Right atrium auricular region (tissue), 2 donors: Measurements from ENCODE around the gene ZNF627. TPM values are rescaled to one million over a fixed set of nuclear protein-coding genes. Genes with fewer than 3 reads are reported as not detected.

ENCODE experiments used
- DNase-seq: peaks from one replicate; pipeline ENCODE4 v3.0.0-alpha.2; 2019; ENCODE audit warnings: low spot score
- H3K27ac ChIP-seq, 2 donors: fragments of 200-600 bp; sonication (generic); 1 replicate in 1 of 2; 2 replicates in 1 of 2; pipeline ENCODE4 v1.5.1; 2016 to 2019
- H3K27me3 ChIP-seq, 2 donors: fragments of 200-600 bp; sonication (generic); one replicate each; pipeline versions ENCODE4 v1.5.1 to v1.6.0; 2017 to 2019
- H3K36me3 ChIP-seq: fragments of 200-600 bp; sonication (generic); one replicate; pipeline ENCODE4 v1.5.1; 2016
- H3K4me1 ChIP-seq, 2 donors: fragments of 200-600 bp; sonication (generic); one replicate each; pipeline versions ENCODE4 v1.5.1 to v1.6.0; 2017 to 2019
- H3K4me3 ChIP-seq, 2 donors: fragments of 200-600 bp; sonication (generic); 1 replicate in 1 of 2; 2 replicates in 1 of 2; pipeline ENCODE4 v1.5.1; 2017 to 2019; ENCODE audit warnings: mild to moderate bottlenecking in 1 of 2, moderate library complexity in 1 of 2
- H3K9me3 ChIP-seq, 2 donors: fragments of 200-600 bp; sonication (generic); one replicate each; pipeline ENCODE4 v1.5.1; 2019
- CTCF ChIP-seq, 2 donors: fragments of 200-600 bp; sonication (generic); IDR thresholded peaks; one replicate each; pipeline ENCODE4 v1.5.1; 2019; ENCODE audit warnings: antibody characterized with exemption in 2 of 2
- total RNA-seq, 2 donors: library from RNA; depleted of rRNA; stranded (reverse); fragments of >200 nt; gene quantifications; one replicate each; pipeline ENCODE4 v1.1.0, GENCODE V29; 2016

The ZNF627 gene
- total RNA-seq, 2 donors from 2014 or later: 6.0 to 6.7 TPM

- no peaks in the 10 kb centered on the region for H3K27me3 ChIP-seq
Observed at GRCh38 chr19:11657307-11657706, 60.0 kb downstream of the ZNF627 start.

GRCh38 chr19:11658970-11659369 lies 61.7 kb downstream of the ZNF627 start:
- Histone ChIP-seq H3K27me3 (no peaks in the 10 kb centered on the region), H3K9me3 (no peaks in the 10 kb centered on the region), H3K36me3 (no peaks in the 10 kb centered on the region), H3K4me1 (no peaks in the 10 kb centered on the region), H3K4me3 (no peak overlapping the region), H3K27ac (no peak overlapping the region)
- no peak for DNase-seq
- TF ChIP-seq CTCF (IDR thresholded peaks at IDR 0.05): no peak

More at GRCh38 chr19:11657307-11657706, 60.0 kb downstream of the ZNF627 start:
- no peaks in the 10 kb centered on the region for H3K4me1 ChIP-seq
- H3K36me3 ChIP-seq: no peaks in the 10 kb centered on the region
- DNase-seq: no peak
- H3K9me3 ChIP-seq: peaks cover 3 to 14% of the 10 kb centered on the region in 2 donors
- no peak overlapping the region for H3K27ac ChIP-seq
- TF ChIP-seq CTCF (IDR thresholded peaks at IDR 0.05): no peak
- H3K4me3 ChIP-seq: no peak overlapping the region

GRCh38 chr19:11659612-11660011 lies 62.3 kb downstream of the ZNF627 start:
- no peaks in the 10 kb centered on the region for H3K36me3 ChIP-seq
- H3K27me3 ChIP-seq: no peaks in the 10 kb centered on the region
- DNase-seq: no peak
- no peaks in the 10 kb centered on the region for H3K4me1 ChIP-seq
- H3K9me3 ChIP-seq: no peaks in the 10 kb centered on the region
- TF ChIP-seq CTCF (IDR thresholded peaks at IDR 0.05): peak in 1 of 2 donors; percentile 34
- no peak overlapping the region for H3K27ac ChIP-seq
- H3K4me3 ChIP-seq: no peak overlapping the region

- no peak overlapping the region for H3K4me3 ChIP-seq
- no peak for DNase-seq
- TF ChIP-seq CTCF (IDR thresholded peaks at IDR 0.05): no peak
- no peaks in the 10 kb centered on the region for H3K36me3 ChIP-seq
- no peak overlapping the region for H3K27ac ChIP-seq
- no peaks in the 10 kb centered on the region for H3K27me3 ChIP-seq
- no peaks in the 10 kb centered on the region for H3K9me3 ChIP-seq
- no peaks in the 10 kb centered on the region for H3K4me1 ChIP-seq
Observed at GRCh38 chr19:11662278-11662677, 65.0 kb downstream of the ZNF627 start.

- H3K27me3 ChIP-seq: no peaks in the 10 kb centered on the region
- H3K4me1 ChIP-seq: no peaks in the 10 kb centered on the region
- H3K4me3 ChIP-seq: no peak overlapping the region
- no peaks in the 10 kb centered on the region for H3K36me3 ChIP-seq
- DNase-seq: no peak
- TF ChIP-seq CTCF (IDR thresholded peaks at IDR 0.05): no peak
- H3K27ac ChIP-seq: no peak overlapping the region
- no peaks in the 10 kb centered on the region for H3K9me3 ChIP-seq
Observed at GRCh38 chr19:11663181-11663591, 65.9 kb downstream of the ZNF627 start.

Other genes starting within 250 kb of the ZNF627 start
- 10 to 100 TPM; 26.2 to 30.5 TPM for gene PLPPR2, start 242.1 kb upstream of the ZNF627 start, total RNA-seq
- 1 to 10 TPM in 1 of 2 donors, under 1 TPM in 1; 0.44 to 1.5 TPM for gene SWSAP1, start 222.8 kb upstream of the ZNF627 start, total RNA-seq
- 1 to 10 TPM; 5.9 to 10.0 TPM for gene EPOR, start 213.2 kb upstream of the ZNF627 start, total RNA-seq
- 1 to 10 TPM; 7.4 to 8.4 TPM for gene RGL3, start 178.2 kb upstream of the ZNF627 start, total RNA-seq
- gene ODAD3, start 162.4 kb upstream of the ZNF627 start, total RNA-seq: under 1 TPM; 0.22 to 0.59 TPM
- 10 to 100 TPM; 78.0 to 82.8 TPM for gene PRKCSH, start 161.8 kb upstream of the ZNF627 start, total RNA-seq
- gene ELAVL3, start 116.4 kb upstream of the ZNF627 start, total RNA-seq: not detected
- 1 to 10 TPM; 4.6 to 9.9 TPM for gene ZNF653, start 91.6 kb upstream of the ZNF627 start, total RNA-seq
- gene ECSIT, start 68.3 kb upstream of the ZNF627 start, total RNA-seq: 100 to 1,000 TPM in 1 of 2 donors, 10 to 100 TPM in 1; 83.6 to 126 TPM
- gene CNN1, start 58.6 kb upstream of the ZNF627 start, total RNA-seq: 100 to 1,000 TPM in 1 of 2 donors, 10 to 100 TPM in 1; 93.3 to 592 TPM
- 10 to 100 TPM; 17.1 to 32.5 TPM for gene ELOF1, start 38.3 kb upstream of the ZNF627 start, total RNA-seq
- 1 to 10 TPM; 3.2 to 3.6 TPM for gene ACP5, start 19.8 kb upstream of the ZNF627 start, total RNA-seq
- 1 to 10 TPM; 2.6 to 4.0 TPM for gene ZNF823, start 141.5 kb downstream of the ZNF627 start, total RNA-seq
- 1 to 10 TPM; 2.0 to 3.4 TPM for gene ZNF441, start 169.5 kb downstream of the ZNF627 start, total RNA-seq
- 1 to 10 TPM; 1.6 to 6.2 TPM for gene ZNF491, start 201.0 kb downstream of the ZNF627 start, total RNA-seq
- gene ZNF440, start 216.8 kb downstream of the ZNF627 start, total RNA-seq: 1 to 10 TPM; 3.4 to 4.5 TPM